CD1c-positive myeloid dendritic cell (primary cell): ENCODE results near the gene TIMELESS.
"Not testable (repeated sequence)": the region's sequence is repeated elsewhere in the genome, so short reads cannot be mapped to it uniquely, and the experiment has no call there.

Source experiments
- DNase-seq: peaks from one replicate; pipeline ENCODE4 v3.0.0-alpha.2; 2016; ENCODE audit errors: extremely low spot score

TIMELESS gene

DNA sequence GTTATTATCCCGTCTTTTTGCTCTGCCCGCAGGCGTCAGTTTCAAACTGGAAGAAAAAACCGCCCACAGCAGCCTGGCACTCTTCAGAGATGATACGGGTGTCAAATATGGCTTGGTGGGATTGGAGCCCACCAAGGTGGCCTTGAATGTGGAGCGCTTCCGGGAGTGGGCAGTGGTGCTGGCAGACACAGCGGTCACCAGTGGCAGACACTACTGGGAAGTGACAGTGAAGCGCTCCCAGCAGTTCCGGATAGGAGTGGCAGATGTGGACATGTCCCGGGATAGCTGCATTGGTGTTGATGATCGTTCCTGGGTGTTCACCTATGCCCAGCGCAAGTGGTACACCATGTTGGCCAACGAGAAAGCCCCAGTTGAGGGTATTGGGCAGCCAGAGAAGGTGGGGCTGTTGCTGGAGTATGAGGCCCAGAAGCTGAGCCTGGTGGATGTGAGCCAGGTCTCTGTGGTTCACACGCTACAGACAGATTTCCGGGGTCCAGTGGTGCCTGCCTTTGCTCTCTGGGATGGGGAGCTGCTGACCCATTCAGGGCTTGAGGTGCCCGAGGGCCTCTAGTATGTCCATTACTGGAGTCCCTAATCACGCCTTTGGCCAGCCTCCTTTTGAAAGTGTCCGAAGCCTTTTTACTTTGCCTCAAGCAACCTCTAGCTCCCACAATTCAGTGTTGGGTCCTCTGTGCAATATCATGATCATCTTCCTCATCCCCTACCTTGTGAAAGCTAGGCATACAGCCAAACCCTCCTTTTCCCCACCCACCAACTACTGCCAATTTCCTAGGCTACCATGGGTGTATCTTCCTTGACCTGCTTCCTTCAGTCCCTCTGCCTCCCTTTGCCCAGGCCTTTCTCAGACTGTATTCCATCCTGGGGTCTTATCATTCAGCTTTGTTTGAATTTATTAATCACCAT lies 20.0 kb upstream of the TIMELESS start:
- peak; percentile 8 for DNase-seq

DNA sequence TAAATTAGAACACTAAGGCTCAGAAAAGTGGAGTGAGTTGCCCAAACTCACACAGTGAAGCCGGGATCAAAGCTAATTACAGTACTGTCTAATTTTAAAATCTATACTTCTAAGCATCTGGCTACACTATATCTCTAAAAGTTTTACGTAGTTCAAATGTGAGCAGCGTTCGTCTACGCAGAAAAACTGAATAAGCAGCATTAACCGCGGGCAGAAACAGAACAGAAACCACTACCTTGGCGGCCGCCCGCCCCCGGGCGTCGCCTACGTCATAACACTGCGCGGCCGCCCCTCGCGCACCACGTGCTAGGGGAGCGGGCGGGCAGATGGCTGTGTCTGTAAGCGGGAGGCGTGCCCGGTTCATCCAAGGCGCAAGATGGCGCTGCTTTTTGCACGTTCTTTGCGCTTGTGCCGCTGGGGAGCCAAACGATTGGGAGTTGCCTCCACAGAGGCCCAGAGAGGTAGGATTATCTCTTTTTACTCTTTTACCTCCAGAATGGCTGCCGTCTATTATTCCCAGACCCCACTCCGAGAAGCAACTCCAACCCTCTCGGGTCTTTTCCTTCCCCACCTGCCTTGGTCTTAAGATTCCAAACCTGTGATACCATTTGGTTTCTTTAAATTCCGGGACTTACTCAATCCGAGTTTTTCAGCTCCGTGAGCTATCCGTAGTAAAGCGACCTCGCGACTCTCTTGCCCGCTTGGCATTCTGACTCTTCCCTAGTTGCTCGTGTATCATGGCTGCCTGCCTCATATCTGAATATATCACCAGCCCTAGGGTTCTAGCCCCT lies 19.2 kb upstream of the TIMELESS start, which contains the start of gene SPRYD4:
TSS of gene SPRYD4 (plus strand) at position 363 of the 791 bp plus-strand sequence. CDS start at position 377, 14 bp downstream.
- DNase-seq, result peak; percentile 98

DNA sequence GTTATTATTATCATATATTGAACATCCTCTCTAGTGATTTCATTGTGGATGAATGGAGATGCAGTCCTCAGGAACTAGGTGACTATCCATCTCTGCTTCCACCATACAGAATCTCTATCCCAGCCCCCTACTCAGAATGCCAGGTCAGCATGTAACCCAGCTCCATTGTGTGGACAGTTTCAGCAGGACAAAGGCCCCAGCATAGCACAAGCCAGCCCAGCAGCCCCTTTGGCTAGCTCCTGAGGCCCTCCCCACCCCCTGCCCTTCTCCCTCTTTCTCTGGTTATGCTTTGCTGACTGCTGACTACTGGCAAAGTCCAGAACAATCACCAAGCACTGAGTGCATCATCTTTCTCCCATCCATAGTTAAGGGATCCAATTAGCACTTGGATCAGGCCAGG lies 13.3 kb upstream of the TIMELESS start:
- DNase-seq, result no peak

DNA sequence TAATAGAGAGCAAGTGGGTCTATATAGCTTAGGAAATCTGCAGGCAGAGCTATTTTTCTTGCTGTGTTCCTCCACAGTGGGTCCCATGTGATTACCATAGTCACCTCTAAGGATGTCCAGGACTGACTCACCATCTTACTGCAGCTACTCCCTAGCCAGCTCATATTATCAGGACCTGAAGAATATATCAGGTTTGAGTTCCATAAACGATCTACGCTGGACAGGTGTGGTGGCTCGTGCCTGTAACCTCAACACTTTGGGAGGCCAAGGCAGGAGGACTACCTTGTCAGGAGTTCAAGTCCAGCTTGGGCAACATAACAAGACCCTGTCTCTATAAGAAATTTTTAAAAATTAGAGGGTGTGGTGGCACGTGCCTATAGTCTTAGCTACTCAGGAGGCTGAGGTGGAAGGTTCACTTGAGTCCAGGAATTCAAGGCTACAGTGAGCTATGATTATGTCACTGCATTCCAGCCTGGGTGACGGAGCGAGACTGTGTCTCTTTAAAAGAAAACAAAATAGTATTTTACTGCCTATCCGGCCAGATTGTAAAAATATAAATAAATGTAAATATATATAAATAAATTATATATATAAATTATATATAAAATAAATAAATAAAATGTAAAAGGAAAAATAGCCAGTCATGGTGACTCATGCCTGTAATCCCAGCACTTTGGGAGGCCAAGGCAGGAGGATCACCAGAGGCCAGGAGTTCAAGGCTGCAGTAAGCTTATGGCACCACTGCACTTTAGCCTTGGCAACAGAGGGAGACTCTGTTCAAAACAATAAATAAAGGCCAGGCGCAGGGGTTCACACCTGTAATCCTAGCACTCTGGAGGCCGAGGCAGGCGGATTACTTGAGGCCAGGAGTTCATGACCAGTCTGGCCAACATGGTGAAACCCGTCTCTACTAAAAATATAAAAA lies 12.3 kb upstream of the TIMELESS start:
- no peak for DNase-seq

DNA sequence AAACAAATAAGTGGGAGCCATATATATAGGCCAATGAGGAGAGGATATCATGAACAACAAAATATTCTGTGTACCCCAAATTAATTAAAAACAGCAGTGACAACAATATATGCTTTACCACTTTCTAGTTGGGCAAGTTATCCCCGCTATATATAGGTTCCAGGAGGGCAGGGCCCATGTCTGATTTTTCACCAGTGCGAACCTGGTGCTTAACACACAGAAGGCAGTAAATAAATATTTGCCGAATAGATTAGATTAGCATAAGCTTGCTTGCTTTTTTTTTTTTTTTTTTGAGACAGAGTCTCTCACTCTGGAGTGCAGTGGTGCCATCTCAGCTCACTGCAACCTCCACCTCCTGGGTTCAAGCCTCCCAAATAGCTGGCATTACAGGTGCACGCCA lies 8.6 kb upstream of the TIMELESS start:
- DNase-seq, result no peak

DNA sequence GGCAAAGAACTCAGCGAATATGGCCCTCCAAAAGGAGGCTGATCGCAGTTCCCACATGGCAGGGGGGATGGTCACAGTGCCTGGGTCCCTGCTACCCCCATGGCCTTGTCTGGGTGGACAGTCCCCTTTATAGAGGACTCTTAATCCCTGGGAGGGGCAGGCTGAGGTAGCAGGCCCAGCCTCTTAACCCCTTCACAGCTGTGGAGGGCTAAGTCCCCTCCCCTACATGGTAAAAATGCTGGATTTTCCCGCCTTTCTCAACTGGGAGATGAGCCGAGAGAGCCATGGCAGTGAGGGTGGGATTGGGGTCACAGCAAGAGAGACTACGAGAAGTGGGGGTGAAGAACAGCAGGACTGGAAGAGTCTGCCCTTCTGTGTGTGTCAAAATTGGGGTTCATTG lies 5.3 kb upstream of the TIMELESS start, which contains the start of gene MIP:
TSS of gene MIP (minus strand) at position 101 of the 400 bp plus-strand sequence. CDS start at position 57, 44 bp downstream.
- DNase-seq, result no peak

DNA sequence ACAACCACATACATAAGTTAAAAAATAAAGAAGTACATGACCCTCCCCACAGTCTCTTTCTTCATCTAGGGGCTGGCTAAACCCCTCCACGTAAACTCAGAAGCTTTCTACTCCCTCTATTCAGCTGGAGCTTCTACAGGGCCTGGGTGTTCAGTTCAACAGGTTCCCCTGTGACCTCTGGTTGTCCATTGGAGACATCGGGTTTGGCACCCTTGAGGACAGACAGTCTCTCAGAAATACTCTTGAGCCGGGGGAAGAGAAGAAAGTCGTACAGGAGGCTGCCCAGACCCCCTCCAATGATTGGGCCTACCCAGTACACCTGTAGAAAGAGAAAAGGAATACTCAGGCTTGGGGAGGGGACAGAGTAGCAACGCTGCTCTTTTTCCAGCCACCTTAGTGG lies 1.9 kb upstream of the TIMELESS start:
- no peak for DNase-seq

DNA sequence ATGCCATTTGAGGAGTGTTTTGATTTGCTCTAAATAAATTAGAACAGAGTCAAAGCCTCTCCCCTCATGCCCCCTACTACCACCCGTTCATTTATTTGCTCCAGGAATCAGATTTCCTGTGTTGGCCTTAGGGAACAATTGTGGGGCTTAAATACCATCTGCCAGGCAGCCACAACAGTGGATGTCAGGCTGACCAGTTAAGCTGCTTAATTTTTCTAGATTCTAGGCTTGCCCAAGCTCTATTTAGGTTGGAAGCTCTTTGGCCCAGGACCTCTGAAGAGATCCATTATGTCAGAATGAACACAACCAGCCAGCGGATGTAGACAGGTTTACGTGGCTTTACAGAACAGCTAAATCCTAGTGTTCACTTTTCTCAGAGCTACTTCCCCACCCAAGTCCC lies 1.0 kb upstream of the TIMELESS start:
- DNase-seq, result no peak

DNA sequence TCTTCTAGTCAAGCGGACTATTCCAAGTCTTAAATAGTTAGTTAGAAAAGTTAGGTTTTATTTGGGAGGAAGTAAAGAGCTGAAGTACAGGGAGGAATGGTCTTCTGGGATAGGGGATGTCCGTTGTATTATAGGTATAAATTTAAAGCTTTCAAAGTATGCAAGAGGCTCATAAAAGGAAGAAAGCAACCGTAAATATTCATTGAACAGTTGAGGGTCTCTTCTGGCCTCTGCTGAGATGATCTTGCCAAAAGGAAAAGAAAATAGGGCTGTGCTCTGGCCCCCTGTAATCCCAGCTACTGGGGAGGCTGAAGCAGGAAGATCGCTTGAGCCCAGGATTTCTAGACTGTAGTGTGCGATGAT lies 377 bp upstream of the TIMELESS start:
- DNase-seq, result no peak

DNA sequence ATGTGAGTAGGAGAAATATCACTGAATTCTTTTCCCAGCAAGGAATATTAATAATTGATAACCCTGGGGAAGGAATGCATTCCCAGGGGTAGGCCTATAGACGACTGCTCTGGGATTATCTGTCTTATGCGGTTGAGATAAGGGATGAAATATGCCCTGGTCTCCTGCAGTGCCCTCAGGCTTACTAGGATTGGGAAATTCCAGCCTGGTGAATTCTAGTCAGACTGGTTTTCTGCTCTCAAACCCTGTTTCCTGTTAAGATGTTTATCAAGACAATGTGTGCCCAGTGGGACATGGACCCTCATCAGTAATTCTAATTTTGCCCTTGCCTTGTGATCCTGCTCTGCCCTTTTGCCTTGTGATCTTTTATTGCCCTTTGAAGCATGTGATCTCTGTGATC lies 6.0 kb downstream of the TIMELESS start:
- DNase-seq, result not testable (repeated sequence)

DNA sequence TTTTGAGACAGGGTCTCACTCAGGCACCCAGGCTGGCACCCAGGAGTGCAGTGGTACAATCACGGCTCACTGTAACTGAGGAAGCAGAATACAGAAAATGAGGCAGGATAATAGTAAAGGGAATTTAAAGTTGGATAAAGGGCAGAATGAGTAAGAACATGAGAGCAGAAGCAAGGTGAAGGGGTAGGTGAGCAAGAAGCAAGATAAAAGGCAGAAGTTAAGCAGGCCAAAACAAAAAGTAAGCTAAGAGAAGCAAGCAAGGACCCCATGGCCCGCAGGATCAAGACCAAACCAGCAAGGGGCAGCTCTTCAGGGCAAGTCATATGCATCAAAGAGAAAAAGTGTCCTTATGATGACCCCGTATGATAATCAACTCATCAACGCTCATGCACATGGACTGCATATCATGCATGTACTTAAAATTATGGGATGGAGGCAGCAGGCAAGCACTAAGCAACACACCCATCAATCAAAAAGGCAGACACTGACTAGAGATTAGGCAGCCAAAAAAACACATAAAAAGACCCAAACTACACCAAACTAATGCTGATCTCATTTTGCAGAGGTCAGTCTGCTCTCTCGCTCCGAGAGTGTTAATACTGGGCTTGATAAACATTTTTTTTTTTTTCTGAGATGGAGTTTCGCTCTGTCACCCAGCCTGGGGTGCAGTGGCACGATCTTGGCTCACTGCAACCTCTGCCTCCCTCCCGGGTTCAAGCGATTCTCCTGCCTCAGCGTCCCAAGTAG lies 11.6 kb downstream of the TIMELESS start:
- DNase-seq, result no peak

DNA sequence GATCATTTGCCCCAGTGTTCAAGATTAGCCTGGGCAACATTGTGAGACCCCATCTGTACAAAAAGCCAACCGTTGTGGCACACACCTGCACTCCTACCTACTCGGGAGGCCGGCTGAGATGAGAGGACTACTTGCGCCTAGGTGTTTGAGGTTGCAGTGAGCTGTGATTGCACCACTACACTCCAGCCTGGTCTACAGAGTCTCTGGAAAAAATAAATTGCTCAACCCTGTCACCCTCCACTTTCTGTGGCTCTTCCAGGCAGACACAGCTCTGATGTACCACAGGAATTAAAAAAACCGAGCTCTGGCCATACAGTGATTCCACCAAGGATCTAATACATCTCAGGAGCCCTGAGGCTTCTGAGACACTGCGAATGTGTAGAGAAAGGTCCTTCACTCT lies 14.4 kb downstream of the TIMELESS start:
- no peak for DNase-seq

DNA sequence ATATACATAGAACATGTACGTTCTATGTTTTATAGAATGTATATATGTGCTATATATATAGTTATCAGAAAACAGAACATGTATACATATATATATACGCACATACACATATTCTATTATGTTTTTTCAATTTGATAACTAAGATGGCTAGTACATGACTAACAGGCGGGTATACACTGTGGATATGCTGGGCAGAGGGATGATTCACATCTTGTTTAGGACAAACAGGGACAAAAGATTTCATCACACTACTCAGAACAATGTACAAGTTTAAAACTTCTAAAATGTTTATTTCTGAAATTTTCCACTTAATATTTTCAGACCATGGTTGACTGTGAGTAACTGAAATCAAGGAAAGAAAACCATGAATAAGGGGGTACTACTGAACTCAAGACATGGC lies 17.4 kb downstream of the TIMELESS start:
- no peak for DNase-seq

DNA sequence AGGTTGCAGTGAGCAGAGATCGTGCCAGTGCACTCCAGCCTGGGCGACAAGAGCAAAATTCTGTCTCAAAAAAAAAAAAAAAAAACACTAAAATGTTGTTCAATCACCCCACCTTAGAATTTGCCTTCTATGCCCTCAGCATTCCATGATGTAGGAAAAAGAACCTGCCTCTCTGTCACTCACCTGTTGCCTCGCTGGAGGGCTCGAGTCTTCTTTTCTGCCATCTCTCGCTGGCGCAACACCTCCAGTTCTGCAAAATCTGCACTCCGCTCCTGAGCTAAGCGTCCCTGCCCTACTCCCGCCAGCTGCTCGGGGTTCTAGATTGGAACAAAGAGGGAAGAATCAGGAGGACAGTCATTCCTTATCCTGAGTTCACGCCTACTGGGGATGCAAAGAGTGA lies 17.9 kb downstream of the TIMELESS start:
- no peak for DNase-seq

DNA sequence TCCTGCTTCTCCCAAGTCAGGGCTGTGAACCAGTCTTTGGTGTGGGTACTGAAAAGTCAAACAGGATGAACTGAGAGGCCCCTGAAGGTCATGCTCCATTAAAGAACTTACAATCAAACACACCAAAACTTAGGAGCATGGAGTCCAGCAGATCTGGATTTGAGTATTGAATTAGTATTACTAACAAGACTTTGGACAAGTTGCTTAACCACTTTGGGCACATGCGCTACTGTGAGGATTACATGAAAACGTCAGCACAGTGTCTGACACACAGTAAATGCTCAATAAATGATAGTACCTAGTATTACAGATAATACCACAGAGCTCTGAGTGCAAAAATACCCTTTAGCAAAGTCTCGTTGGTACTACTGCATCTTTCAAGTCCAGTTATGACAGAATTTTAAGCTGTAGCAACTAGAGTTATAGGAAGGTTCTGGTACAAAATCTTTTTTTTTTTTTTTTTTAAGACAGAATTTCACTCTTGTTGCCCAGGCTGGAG lies 23.2 kb downstream of the TIMELESS start:
- DNase-seq, result no peak

DNA sequence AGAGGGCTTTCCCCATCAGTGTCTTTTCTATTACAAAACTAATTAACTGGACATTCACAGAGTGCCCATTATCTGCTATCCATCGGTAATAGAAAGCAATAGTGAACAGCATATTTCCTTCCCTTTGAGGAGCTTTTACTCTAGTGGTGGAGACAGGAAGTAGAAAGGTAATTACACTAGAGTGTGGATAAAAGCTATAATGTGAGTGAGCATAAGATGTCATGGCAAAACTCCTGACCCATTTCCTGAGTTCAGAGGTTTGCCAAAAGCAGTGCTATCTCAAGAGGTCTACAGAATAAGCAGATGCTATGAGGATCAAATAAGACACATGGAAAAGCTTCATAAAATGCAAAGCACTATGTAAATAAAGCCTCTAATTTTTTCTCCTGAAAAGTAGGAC lies 24.0 kb downstream of the TIMELESS start:
- DNase-seq, result no peak

DNA sequence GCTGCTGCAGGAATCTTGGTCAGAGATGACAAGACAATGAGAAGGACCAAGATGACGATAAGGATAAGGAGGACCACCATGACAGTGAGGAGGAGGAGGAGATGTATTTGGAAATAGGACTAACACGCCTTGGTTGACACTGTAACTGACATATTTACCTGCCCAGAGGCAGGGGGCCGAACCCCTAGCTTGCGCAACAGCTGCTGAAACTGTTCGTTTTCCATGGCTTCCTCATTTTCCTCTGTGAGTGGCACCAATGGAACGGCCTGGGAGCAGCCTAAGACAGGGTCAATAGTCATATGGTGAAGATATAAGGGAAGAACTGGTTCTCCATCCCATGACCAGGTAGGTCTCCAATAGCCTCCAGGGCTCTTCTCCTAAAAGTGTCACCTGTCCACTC lies 28.8 kb downstream of the TIMELESS start:
- DNase-seq, result peak; percentile 8

DNA sequence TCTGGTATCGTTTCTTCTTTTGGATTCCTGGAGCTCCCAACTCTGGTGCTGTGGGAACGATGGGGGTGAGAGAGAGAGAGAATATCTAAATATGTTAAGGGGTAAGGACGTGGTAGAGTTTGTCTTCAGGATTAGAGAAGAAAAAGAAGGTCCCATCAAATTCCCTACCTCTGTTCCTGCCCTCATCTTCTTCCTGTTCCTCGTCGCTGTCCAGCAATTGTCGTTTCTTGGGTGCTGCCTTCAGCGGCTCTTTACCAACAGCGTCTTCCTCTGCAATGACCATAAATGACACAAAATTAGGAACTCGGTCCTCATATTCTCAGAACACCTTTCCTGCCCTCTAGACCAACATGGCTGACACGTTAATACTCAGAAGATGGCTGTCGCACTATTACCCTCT lies 31.5 kb downstream of the TIMELESS start:
- DNase-seq, result no peak

DNA sequence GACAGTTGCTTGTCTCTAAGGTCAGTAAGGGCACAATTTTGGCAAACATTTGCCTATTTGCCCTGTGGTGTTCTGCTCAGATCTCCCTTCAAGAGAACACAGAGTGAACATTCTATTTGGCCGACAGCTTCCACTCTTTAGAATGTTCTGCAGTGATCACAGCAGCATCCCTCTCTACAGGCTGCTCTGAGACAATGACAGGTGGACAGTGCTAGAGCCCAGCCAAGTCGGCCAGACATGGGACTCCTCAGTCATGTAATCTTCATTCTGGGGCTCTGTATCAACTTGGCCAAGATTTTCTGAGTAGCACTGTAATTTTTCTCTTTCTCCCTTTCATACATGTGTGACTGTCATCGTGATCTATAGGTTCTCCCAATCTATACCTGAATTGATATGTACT lies 34.8 kb downstream of the TIMELESS start:
- no peak for DNase-seq

DNA sequence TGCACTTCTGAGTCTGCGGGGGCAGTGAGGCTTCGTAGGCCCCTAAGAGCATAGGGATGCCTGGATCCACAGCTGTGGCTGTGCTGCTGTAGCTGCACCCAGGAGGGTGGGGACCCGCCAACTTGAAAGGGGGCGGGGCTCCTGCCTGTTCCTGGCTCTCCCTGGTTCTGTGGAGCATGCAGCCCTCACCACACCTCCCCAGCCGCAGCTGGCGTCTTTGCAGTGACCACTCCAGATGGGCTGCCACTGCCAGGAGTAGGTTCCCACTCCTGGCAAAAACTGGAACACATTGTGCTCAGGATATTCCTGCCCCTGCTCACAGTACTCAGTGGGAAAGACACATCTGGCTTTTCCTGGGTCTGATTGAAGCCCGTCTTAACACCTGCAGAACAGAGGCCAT lies 35.8 kb downstream of the TIMELESS start:
- DNase-seq, result no peak
